GM12874 (cell line): ENCODE results near the gene CDK5RAP3.

Source experiments
- CTCF ChIP-seq: IDR thresholded peaks from 2 replicates; pipeline ENCODE4 v1.5.1; 2011; ENCODE audit warnings: low read depth, mild to moderate bottlenecking, control low read depth, low read length, moderate library complexity; ENCODE audit not compliant: insufficient read depth

CDK5RAP3 gene

DNA sequence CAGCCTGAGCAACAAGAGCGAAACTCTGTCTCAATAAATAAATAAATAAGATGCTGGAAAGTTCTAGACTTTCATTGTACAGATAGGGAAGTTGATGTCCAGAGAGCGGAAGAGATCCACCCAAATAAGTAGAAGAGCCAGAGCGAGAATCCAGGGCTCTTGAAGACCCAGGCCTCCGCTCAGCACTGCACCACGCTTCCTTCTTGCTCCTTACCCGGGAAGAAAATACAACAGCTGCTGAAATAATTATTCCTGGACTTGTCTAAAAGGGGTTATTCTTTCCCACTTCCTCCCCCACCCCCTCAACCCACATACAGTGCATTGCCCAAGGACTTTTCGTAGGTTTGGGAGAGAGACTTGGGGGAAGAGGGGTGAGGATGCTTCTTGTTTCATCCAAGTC lies 26.7 kb downstream of the CDK5RAP3 start:
- TF ChIP-seq CTCF = no peak

DNA sequence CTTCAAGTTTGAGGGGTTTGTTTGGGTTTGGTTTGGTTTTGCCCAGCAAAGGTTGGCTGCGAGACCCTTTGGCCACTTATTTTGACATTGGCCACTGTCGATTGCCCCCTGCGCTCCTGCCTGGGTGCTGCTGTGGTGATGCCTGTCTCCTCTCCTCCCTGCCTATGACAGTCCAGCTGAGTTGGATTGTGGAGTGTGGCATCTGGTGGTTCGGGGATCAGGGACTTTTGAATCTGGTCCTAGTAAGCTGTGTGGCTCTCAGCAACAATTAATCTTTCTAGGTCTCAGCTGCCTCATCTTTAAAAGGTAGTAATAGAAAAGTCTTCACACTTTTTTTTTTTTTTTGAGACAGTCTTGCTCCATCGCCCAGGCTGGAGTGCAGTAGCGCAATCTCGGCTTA lies 27.1 kb downstream of the CDK5RAP3 start:
- TF ChIP-seq CTCF = no peak

DNA sequence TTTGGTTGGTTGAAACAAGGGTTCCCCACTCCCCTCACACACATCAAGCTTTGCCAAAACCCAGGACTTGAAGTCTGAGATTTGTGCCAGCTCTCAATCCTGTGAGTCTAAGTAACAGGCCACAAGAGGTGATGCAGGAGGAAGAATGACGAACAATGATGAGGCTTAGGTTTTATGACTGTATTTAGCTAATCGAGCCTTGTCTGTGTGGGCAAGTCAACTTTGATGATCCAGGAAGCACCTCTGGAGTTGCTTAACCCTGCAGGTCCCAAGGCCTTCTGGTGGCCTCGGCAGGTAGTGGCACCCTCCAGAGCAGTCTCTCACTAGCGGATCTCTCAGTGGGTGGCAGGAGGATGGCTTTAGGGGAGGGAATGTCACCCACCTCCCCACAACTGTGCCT lies 28.7 kb downstream of the CDK5RAP3 start:
- TF ChIP-seq CTCF = no peak

- TF ChIP-seq CTCF = no peak
Measured at GRCh38 chr17:48001197-48001596, 30.3 kb downstream of the CDK5RAP3 start.

DNA sequence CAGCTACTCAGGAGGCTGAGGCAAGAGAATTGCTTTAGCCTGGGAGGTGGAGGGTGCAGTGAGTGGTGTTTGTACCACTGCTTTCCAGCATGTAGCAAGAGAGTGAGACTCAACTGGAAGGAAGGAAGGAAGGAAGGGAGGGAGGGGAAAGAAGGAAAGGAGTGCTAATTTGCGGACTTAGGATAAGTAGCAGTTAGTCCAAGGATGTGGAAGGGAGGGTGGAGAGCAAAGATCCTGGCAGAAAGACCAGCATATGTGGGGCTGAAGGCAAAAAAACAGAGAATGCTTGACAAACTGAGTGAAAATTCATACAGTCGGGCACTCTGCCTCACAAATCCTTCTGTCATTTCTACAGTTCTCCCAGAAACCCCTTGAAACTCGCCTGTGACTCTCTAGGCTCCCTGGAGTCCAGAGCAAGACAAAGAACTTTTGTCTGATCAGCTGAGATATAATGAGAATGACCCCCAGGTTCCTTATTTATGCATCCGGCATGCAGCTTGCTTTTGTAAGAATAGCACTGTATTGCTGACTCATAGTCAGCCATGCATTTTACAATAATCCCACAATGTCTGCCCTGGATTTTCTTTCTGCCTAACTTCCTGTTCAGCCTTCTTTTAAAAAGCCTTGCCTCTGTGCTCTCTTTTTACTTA lies 31.5 kb downstream of the CDK5RAP3 start:
- no peak for TF ChIP-seq CTCF

- TF ChIP-seq CTCF = no peak
Measured at GRCh38 chr17:48002916-48003416, 32.1 kb downstream of the CDK5RAP3 start.

DNA sequence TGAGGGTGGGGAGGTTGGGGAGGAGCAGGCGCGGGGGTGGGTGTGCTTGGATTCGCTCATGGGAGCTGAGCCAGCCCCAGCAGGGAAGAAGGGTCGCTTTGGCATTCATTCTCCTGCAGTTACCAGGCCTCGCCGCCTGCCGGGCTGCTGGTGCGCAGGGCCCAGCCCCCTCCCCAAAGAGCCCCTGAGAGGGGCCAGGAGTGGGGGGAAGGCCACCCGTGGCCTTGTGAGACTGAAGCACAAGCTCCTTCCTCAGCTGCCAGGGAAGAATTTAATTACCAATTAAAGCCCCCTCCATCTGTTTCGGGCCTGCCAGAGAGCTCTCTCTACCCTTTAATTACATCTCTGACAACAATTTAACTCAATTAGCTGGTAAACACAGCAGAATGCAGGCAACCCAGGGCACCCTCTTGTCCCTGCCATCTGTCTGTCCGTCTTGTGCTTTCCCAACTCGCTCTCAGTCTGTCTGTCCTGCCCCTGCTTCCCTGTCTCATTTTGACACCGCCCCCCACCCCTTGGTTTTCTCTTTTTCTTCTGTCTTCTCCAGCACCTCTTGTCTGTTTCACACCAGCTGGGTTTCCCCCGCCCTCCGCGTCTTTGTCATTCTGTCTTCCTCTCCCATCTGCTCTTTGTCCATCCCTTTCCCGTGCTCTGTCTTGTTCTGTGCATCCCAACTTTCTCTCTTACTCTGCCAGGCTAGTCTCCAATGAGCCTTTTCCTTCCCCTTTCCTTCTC lies 32.7 kb downstream of the CDK5RAP3 start:
- TF ChIP-seq CTCF = no peak
